CD14-positive monocyte (primary cell): ENCODE data around the gene ZNF367. TPM values are rescaled to one million over a fixed set of nuclear protein-coding genes. Genes with fewer than 3 reads are reported as not detected.

ENCODE experiments used
- DNase-seq, 3 donors: peaks; one replicate each; pipeline ENCODE4 v3.0.0-alpha.2; 2011 to 2022
- H2AFZ ChIP-seq: 2 replicates; pipeline ENCODE4 v1.6.0; 2012; ENCODE audit warnings: mild to moderate bottlenecking, low read depth, low read length, inconsistent platforms; ENCODE audit not compliant: insufficient read depth, poor library complexity, severe bottlenecking
- H3K27ac ChIP-seq, 2 donors: 1 replicate in 1 of 2; 2 replicates in 1 of 2; pipeline ENCODE4 v1.5.1; 2012 to 2013; ENCODE audit warnings: low read length in 2 of 2, control low read depth in 1 of 2, inconsistent platforms in 1 of 2, low read depth in 1 of 2, mild to moderate bottlenecking in 1 of 2
- H3K27me3 ChIP-seq, 2 donors: one replicate each; pipeline versions ENCODE4 v1.6.0 to v1.6.1; 2011 to 2013; ENCODE audit warnings: low read length in 2 of 2; ENCODE audit not compliant: control insufficient read depth in 2 of 2, insufficient read depth in 2 of 2
- H3K36me3 ChIP-seq, 2 donors: replicated peaks in 1 of 2; 1 replicate in 1 of 2; 2 replicates in 1 of 2; pipeline versions ENCODE4 v1.5.1 to v1.6.1; 2012 to 2013; ENCODE audit warnings: low read length in 2 of 2, control low read depth in 1 of 2, inconsistent platforms in 1 of 2, mild to moderate bottlenecking in 1 of 2; ENCODE audit not compliant: insufficient read depth in 2 of 2, control insufficient read depth in 1 of 2
- H3K4me1 ChIP-seq, 2 donors: 1 replicate in 1 of 2; 2 replicates in 1 of 2; pipeline versions ENCODE4 v1.5.1 to v1.6.1; 2012 to 2013; ENCODE audit warnings: low read length in 2 of 2, control low read depth in 1 of 2, inconsistent platforms in 1 of 2, mild to moderate bottlenecking in 1 of 2, moderate library complexity in 1 of 2; ENCODE audit not compliant: insufficient read depth in 2 of 2, control insufficient read depth in 1 of 2
- H3K4me2 ChIP-seq: replicated peaks from 2 replicates; pipeline ENCODE3; 2012; ENCODE audit warnings: low read length, moderate library complexity, mild to moderate bottlenecking; ENCODE audit not compliant: poor library complexity, severe bottlenecking; ENCODE audit errors: extremely low read depth
- H3K4me3 ChIP-seq, 3 experiments: fragments of 200-600 bp in 1 of 3; sonication (generic) in 1 of 3; replicated peaks in 1 of 3; 1 replicate in 2 of 3; 2 replicates in 1 of 3; pipeline ENCODE4 v1.5.1; 2011 to 2013; ENCODE audit warnings: low read length in 3 of 3, mild to moderate bottlenecking in 3 of 3, control low read depth in 2 of 3, low read depth in 2 of 3, inconsistent platforms in 1 of 3, moderate library complexity in 1 of 3
- H3K79me2 ChIP-seq: 2 replicates; pipeline ENCODE4 v1.6.0; 2012; ENCODE audit warnings: mild to moderate bottlenecking, control low read depth, inconsistent platforms, low read length, moderate library complexity; ENCODE audit not compliant: insufficient read depth
- H3K9ac ChIP-seq: 2 replicates; pipeline ENCODE4 v1.6.0; 2017; ENCODE audit warnings: low read length, mild to moderate bottlenecking; ENCODE audit not compliant: insufficient read depth, poor library complexity, severe bottlenecking
- H3K9me3 ChIP-seq, 2 donors: replicated peaks in 1 of 2; 1 replicate in 1 of 2; 2 replicates in 1 of 2; pipeline versions ENCODE4 v1.5.1 to v1.6.1; 2012 to 2013; ENCODE audit warnings: low read length in 2 of 2, control low read depth in 1 of 2; ENCODE audit not compliant: control insufficient read depth in 1 of 2, insufficient read depth in 1 of 2
- H4K20me1 ChIP-seq: 2 replicates; pipeline ENCODE4 v1.6.0; 2012; ENCODE audit warnings: mild to moderate bottlenecking, low read length, control low read depth, moderate library complexity; ENCODE audit not compliant: insufficient read depth
- H3K27ac Mint-ChIP-seq, 7 donors: one replicate each; pipeline ENCODE4 v1.8.0; 2020; ENCODE audit warnings: mild to moderate bottlenecking in 7 of 7, mixed read lengths in 7 of 7, moderate library complexity in 6 of 7, inconsistent platforms in 2 of 7
- H3K27me3 Mint-ChIP-seq, 3 donors: one replicate each; pipeline ENCODE4 v1.8.0; 2021 to 2022; ENCODE audit warnings: low read depth in 3 of 3, mild to moderate bottlenecking in 3 of 3, mixed read lengths in 3 of 3, moderate library complexity in 3 of 3, inconsistent platforms in 1 of 3
- H3K36me3 Mint-ChIP-seq, 2 donors: one replicate each; pipeline ENCODE4 v1.8.0; 2020; ENCODE audit warnings: mixed read lengths in 2 of 2, inconsistent platforms in 1 of 2, mild to moderate bottlenecking in 1 of 2
- H3K4me1 Mint-ChIP-seq: one replicate; pipeline ENCODE4 v1.8.0; 2020; ENCODE audit warnings: mild to moderate bottlenecking, mixed read lengths
- H3K4me3 Mint-ChIP-seq, 2 donors: one replicate each; pipeline ENCODE4 v1.8.0; 2020; ENCODE audit warnings: mild to moderate bottlenecking in 2 of 2, mixed read lengths in 2 of 2, moderate library complexity in 1 of 2
- H3K9me3 Mint-ChIP-seq, 7 donors: one replicate each; pipeline ENCODE4 v1.8.0; 2020 to 2022; ENCODE audit warnings: mixed read lengths in 7 of 7, mild to moderate bottlenecking in 6 of 7, moderate library complexity in 6 of 7, inconsistent platforms in 2 of 7
- CTCF ChIP-seq: fragments of 200-600 bp; IDR thresholded peaks from one replicate; pipeline ENCODE4 v1.8.0; 2022; ENCODE audit warnings: antibody characterized with exemption, mild to moderate bottlenecking
- WGBS: methylation state at CpG from one replicate; pipeline ENCODE4 v1.1.5; 2013; ENCODE audit warnings: missing lambda C conversion rate; ENCODE audit not compliant: insufficient coverage; 5-methylcytosine and 5-hydroxymethylcytosine counted together
- intact Hi-C, 2 donors: fragments of 100-400 bp; cut with micrococcal nuclease; formaldehyde crosslinking; loops; one replicate each; pipeline versions ENCODE4 v1.15.0 to v1.15.1; 2023
- polyA plus RNA-seq, 3 donors: library from polyadenylated mRNA; depleted of rRNA in 1 of 3; unstranded in 2 of 3; stranded (reverse) in 1 of 3; fragments of 300-500 nt in 2 of 3; fragments of >200 nt in 1 of 3; fragmentation: Illumina TruSeq in 2 of 3; gene quantifications; 1 replicate in 2 of 3; 2 replicates in 1 of 3; pipeline ENCODE4 v1.2.3, GENCODE V29; 2012 to 2021

The ZNF367 gene
- polyA plus RNA-seq, 3 donors = 0.08 to 0.21 TPM; not detected in 1

- Histone ChIP-seq H3K9me3 (no peaks in the 10 kb centered on the region), H3K79me2 (no peaks in the 10 kb centered on the region), H4K20me1 (no peaks in the 10 kb centered on the region), H3K27me3 (peaks cover 31 to 45% of the 10 kb centered on the region in 2 donors), H3K4me3 (no peak overlapping the region), H2AFZ (peak overlapping the region; percentile 26), H3K36me3 (no peaks in the 10 kb centered on the region), H3K9ac (no peak overlapping the region), H3K4me1 (peaks cover 14 to 20% of the 10 kb centered on the region in 2 donors), H3K27ac (no peak overlapping the region), H3K4me2 (no peak overlapping the region)
- TF ChIP-seq CTCF = no peak
- H3K4me3 Mint-ChIP-seq = peak overlapping the region in 1 of 2 donors; percentile 92
- H3K27me3 Mint-ChIP-seq = peaks cover 45 to 64% (median 55%) of the 10 kb centered on the region in 3 donors
- peaks cover 0 to 9% (median 3%) of the 10 kb centered on the region in 7 donors for H3K9me3 Mint-ChIP-seq
- no peak overlapping the region for H3K27ac Mint-ChIP-seq
- 100% methylated on average over 1 of the region's 11 CpGs for WGBS
- H3K4me1 Mint-ChIP-seq = peaks cover 14% of the 10 kb centered on the region
- peaks cover 3% of the 10 kb centered on the region in 2 donors for H3K36me3 Mint-ChIP-seq
- intact Hi-C loops = loop anchor here in 1 of 2 donors (10.0 kb wide), 1 partner anchor 206 kb away; the partner anchor contains the start of gene PRXL2C
- no peak for DNase-seq
Measured at GRCh38 chr9:96448546-96449170, 30.5 kb upstream of the ZNF367 start.

- H4K20me1 ChIP-seq = no peaks in the 10 kb centered on the region
- peaks cover 0 to 9% (median 3%) of the 10 kb centered on the region in 7 donors for H3K9me3 Mint-ChIP-seq
- peak overlapping the region in 1 of 2 donors; percentile 42 for H3K4me3 Mint-ChIP-seq
- peaks cover 14% of the 10 kb centered on the region for H3K4me1 Mint-ChIP-seq
- no peak overlapping the region for H3K4me3 ChIP-seq
- no peak for TF ChIP-seq CTCF
- peaks cover 2 to 3% of the 10 kb centered on the region in 2 donors for H3K36me3 Mint-ChIP-seq
- H3K27me3 Mint-ChIP-seq = peaks cover 43 to 51% (median 45%) of the 10 kb centered on the region in 3 donors
- H3K27ac Mint-ChIP-seq = no peak overlapping the region
- H3K9ac ChIP-seq = no peak overlapping the region
- H3K36me3 ChIP-seq = no peaks in the 10 kb centered on the region
- 100% methylated on average over 2 of the region's 3 CpGs for WGBS
- H3K9me3 ChIP-seq = no peaks in the 10 kb centered on the region
- H2AFZ ChIP-seq = no peak overlapping the region
- H3K4me1 ChIP-seq = peaks cover 14 to 20% of the 10 kb centered on the region in 2 donors
- no peaks in the 10 kb centered on the region for H3K79me2 ChIP-seq
- intact Hi-C loops = loop anchor here in 1 of 2 donors (10.0 kb wide), 1 partner anchor 207 kb away; the partner anchor contains the start of gene PRXL2C
- H3K4me2 ChIP-seq = no peak overlapping the region
- H3K27ac ChIP-seq = no peak overlapping the region
- H3K27me3 ChIP-seq = peaks cover 31 to 40% of the 10 kb centered on the region in 2 donors
- no peak for DNase-seq
Measured at GRCh38 chr9:96447406-96447805, 29.2 kb upstream of the ZNF367 start.
